ENCODE data around the gene AFMID.
"Not testable (repeated sequence)": the region's sequence is repeated elsewhere in the genome, so short reads cannot be mapped to it uniquely, and the experiment has no call there.

AFMID gene

GRCh38 chr17:78148286-78149016 is 38.7 kb upstream of the AFMID start:
- no peak for DNase-seq
- in situ Hi-C loops (cut with HindIII; ENCODE audit: low pct_ligation_motif_present, low pct_unique_long_range_greater_than_20kb, low sequenced_read_pairs), result no loop called here

GRCh38 chr17:78151514-78152008 is 35.6 kb upstream of the AFMID start:
- in situ Hi-C loops (cut with HindIII; ENCODE audit: low pct_ligation_motif_present, low pct_unique_long_range_greater_than_20kb, low sequenced_read_pairs), result no loop called here
- peak; percentile 97 for DNase-seq

GRCh38 chr17:78154903-78155811 is 32.0 kb upstream of the AFMID start:
- in situ Hi-C loops (cut with HindIII; ENCODE audit: low pct_ligation_motif_present, low pct_unique_long_range_greater_than_20kb, low sequenced_read_pairs), result no loop called here
- DNase-seq, result no peak

- in situ Hi-C loops (cut with HindIII; ENCODE audit: low pct_ligation_motif_present, low pct_unique_long_range_greater_than_20kb, low sequenced_read_pairs), result no loop called here
- DNase-seq, result no peak
These were observed 27.5 kb upstream of the AFMID start for GRCh38 chr17:78159575-78160158.

GRCh38 chr17:78163881-78164747 is 23.0 kb upstream of the AFMID start:
- no peak for DNase-seq
- in situ Hi-C loops (cut with HindIII; ENCODE audit: low pct_ligation_motif_present, low pct_unique_long_range_greater_than_20kb, low sequenced_read_pairs), result no loop called here

GRCh38 chr17:78164748-78165607 is 22.2 kb upstream of the AFMID start:
- in situ Hi-C loops (cut with HindIII; ENCODE audit: low pct_ligation_motif_present, low pct_unique_long_range_greater_than_20kb, low sequenced_read_pairs), result no loop called here
- no peak for DNase-seq

GRCh38 chr17:78166416-78166815 is 20.7 kb upstream of the AFMID start:
- no peak for DNase-seq

GRCh38 chr17:78168242-78168902 is 18.8 kb upstream of the AFMID start, which contains the start of gene SYNGR2:
Gene SYNGR2, plus strand, starts transcription at chr17:78168581. Its CDS starts 36 bp downstream, at chr17:78168617.
- in situ Hi-C loops (cut with HindIII; ENCODE audit: low pct_ligation_motif_present, low pct_unique_long_range_greater_than_20kb, low sequenced_read_pairs), result no loop called here

More at GRCh38 chr17:78166416-78166815, 20.7 kb upstream of the AFMID start:
- in situ Hi-C loops (cut with HindIII; ENCODE audit: low pct_ligation_motif_present, low pct_unique_long_range_greater_than_20kb, low sequenced_read_pairs), result no loop called here

GRCh38 chr17:78168903-78169793 is 18.0 kb upstream of the AFMID start:
- in situ Hi-C loops (cut with HindIII; ENCODE audit: low pct_ligation_motif_present, low pct_unique_long_range_greater_than_20kb, low sequenced_read_pairs), result no loop called here
- peak; percentile 81 for DNase-seq

More at GRCh38 chr17:78168242-78168902, 18.8 kb upstream of the AFMID start, which contains the start of gene SYNGR2:
- peak; percentile 86 for DNase-seq

- no peak for DNase-seq
- in situ Hi-C loops (cut with HindIII; ENCODE audit: low pct_ligation_motif_present, low pct_unique_long_range_greater_than_20kb, low sequenced_read_pairs), result no loop called here
These were observed 16.2 kb upstream of the AFMID start for GRCh38 chr17:78170692-78171590.

GRCh38 chr17:78171591-78172248 is 15.4 kb upstream of the AFMID start:
- DNase-seq; in situ Hi-C loops (cut with HindIII; ENCODE audit: low pct_ligation_motif_present, low pct_unique_long_range_greater_than_20kb, low sequenced_read_pairs): not testable (repeated sequence)

- in situ Hi-C loops (cut with HindIII; ENCODE audit: low pct_ligation_motif_present, low pct_unique_long_range_greater_than_20kb, low sequenced_read_pairs), result no loop called here
These were observed 14.7 kb upstream of the AFMID start for GRCh38 chr17:78172249-78173051.

GRCh38 chr17:78173097-78173715 is 14.0 kb upstream of the AFMID start:
- in situ Hi-C loops (cut with HindIII; ENCODE audit: low pct_ligation_motif_present, low pct_unique_long_range_greater_than_20kb, low sequenced_read_pairs), result no loop called here
- DNase-seq, result no peak

More at GRCh38 chr17:78172249-78173051, 14.7 kb upstream of the AFMID start:
- DNase-seq, result no peak

All from ACHN (cell line).